GM19452 (cell line): Measurements from ENCODE around the gene PATL1.

Source experiments
- ATAC-seq: cut with Tn5 transposase; IDR thresholded peaks from one replicate; pipeline ENCODE4 v1.9.1; 2021; ENCODE audit not compliant: unreplicated experiment

The PATL1 gene

GRCh38 chr11:59615120-59615636, 53.7 kb downstream of the PATL1 start:
- peak; percentile 4 for ATAC-seq

GRCh38 chr11:59614277-59615119, 54.3 kb downstream of the PATL1 start:
- ATAC-seq: no peak

GRCh38 chr11:59611570-59612565, 57.0 kb downstream of the PATL1 start:
- ATAC-seq: no peak

- no peak for ATAC-seq
Observed at GRCh38 chr11:59610289-59610688, 58.5 kb downstream of the PATL1 start.

GRCh38 chr11:59607703-59608454, 61.0 kb downstream of the PATL1 start:
- no peak for ATAC-seq

GRCh38 chr11:59602432-59602831, 66.4 kb downstream of the PATL1 start:
- no peak for ATAC-seq

GRCh38 chr11:59601788-59602187, 67.0 kb downstream of the PATL1 start:
- ATAC-seq: no peak

GRCh38 chr11:59600636-59601035, 68.2 kb downstream of the PATL1 start:
- ATAC-seq: no peak

- no peak for ATAC-seq
Observed at GRCh38 chr11:59600234-59600633, 68.6 kb downstream of the PATL1 start.

GRCh38 chr11:59598961-59599360, 69.9 kb downstream of the PATL1 start:
- no peak for ATAC-seq
